Erythroblast (primary cell): Measurements from ENCODE around the gene PCDHA6.

Experiments
- GATA1 ChIP-seq: IDR thresholded peaks from 2 replicates; pipeline ENCODE4 v1.6.1; 2011; ENCODE audit warnings: low read depth, mild to moderate bottlenecking, control low read depth, low read length, moderate library complexity
- POLR2A ChIP-seq: IDR thresholded peaks from 2 replicates; pipeline ENCODE4 v1.6.1; 2011; ENCODE audit warnings: mild to moderate bottlenecking, low read length

DNA sequence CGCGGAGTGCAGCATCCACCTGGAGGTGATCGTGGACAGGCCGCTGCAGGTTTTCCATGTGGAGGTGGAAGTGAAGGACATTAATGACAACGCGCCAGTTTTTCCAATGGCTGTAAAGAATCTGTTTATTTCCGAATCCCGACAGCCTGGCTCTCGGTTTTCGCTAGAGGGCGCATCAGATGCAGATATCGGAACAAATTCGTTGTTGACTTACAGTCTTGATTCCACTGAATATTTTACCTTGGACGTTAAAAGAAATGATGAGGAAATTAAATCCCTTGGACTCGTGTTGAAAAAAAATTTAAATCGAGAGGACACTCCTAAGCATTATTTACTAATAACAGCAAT lies 26.3 kb upstream of the PCDHA6 start:
- TF ChIP-seq POLR2A: no peak
- TF ChIP-seq GATA1: no peak
